A549 (cell line): ENCODE results near the gene ZWILCH.

ENCODE experiments used
- EP300 ChIP-seq, 2 experiments: fragments of >200 bp; sonication (Bioruptor Twin); formaldehyde crosslinking; IDR thresholded peaks; 2 replicates in 1 of 2; 3 replicates in 1 of 2; pipeline ENCODE4 v1.6.1; 2016 to 2017
- RAD21 ChIP-seq, 2 experiments: fragments of >200 bp in 1 of 2; sonication (Bioruptor Twin) in 1 of 2; formaldehyde crosslinking in 1 of 2; IDR thresholded peaks in 1 of 2; conservative IDR thresholded peaks in 1 of 2; 2 replicates in 1 of 2; 3 replicates in 1 of 2; pipeline ENCODE4 v1.6.1; 2012 to 2018; ENCODE audit warnings: inconsistent platforms in 1 of 2

DNA sequence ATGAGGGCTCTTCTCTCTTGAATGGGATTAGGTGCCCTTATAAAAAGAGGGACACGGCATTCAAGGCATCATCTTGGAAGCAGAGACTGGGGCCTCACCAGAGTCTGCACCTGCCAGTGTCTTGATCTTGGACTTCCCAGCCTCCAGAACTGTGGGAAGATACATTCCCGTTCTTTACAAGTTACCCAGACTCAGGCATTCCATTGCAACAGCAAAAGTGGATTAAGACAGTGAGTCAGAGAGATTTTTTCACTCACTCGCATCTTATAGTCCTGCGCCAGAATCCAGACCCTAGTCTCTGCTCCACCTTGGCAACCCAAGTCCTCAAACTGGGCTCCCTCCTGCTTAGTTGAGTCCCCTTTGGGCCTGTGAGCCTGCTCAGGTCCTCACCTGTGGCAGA lies 58.0 kb downstream of the ZWILCH start:
- no peak for TF ChIP-seq RAD21 (conservative IDR thresholded peaks at IDR 0.05 in 1 of 2, IDR thresholded peaks at IDR 0.05 in 1 of 2)
- no peak for TF ChIP-seq EP300 (IDR thresholded peaks at IDR 0.05)
